H1 (cell line): ENCODE data around the gene DMWD. TPM values are rescaled to one million over a fixed set of nuclear protein-coding genes. Genes with fewer than 3 reads are reported as not detected.
A peak's percentile ranks its signal among the peaks of the same experiment; 100 is the strongest.

Source experiments
- CTCF ChIA-PET: fragments of 300-600 bp; sonication (Branson Sonifier 250); formaldehyde crosslinking; loops from one replicate; lab custom pipeline; 2021; ENCODE audit not compliant: partially characterized antibody; lab: Charles Lee
- POLR2A ChIA-PET: fragments of 300-600 bp; sonication (Branson Sonifier 250); formaldehyde crosslinking; loops from one replicate; lab custom pipeline; 2021; ENCODE audit warnings: inconsistent platforms; ENCODE audit not compliant: partially characterized antibody; lab: Charles Lee
- DNase-seq, 2 experiments: peaks; one replicate each; pipeline versions ENCODE4 v3.0.0 to v3.0.0-alpha.2; 2010 to 2022; ENCODE audit warnings: low spot score in 2 of 2, low read depth in 1 of 2, mixed read lengths in 1 of 2
- FAIRE-seq: peaks from 2 replicates; lab custom pipeline; 2011; peaks lifted over from hg19 to GRCh38; lab: Jason Lieb, UNC
- H2AFZ ChIP-seq: 2 replicates; pipeline ENCODE4 v1.8.1; 2012; ENCODE audit warnings: low read length, inconsistent platforms
- H2AK5ac ChIP-seq: 2 replicates; pipeline ENCODE4 v1.6.1; 2013; ENCODE audit warnings: low read depth, low read length
- H2BK120ac ChIP-seq: replicated peaks from 2 replicates; pipeline ENCODE3; 2013; ENCODE audit warnings: low read depth, low read length, inconsistent platforms
- H2BK12ac ChIP-seq: 2 replicates; pipeline ENCODE4 v1.6.1; 2013; ENCODE audit warnings: low read depth, low read length
- H2BK15ac ChIP-seq: 2 replicates; pipeline ENCODE4 v1.6.1; 2013; ENCODE audit warnings: low read length
- H2BK20ac ChIP-seq: 2 replicates; pipeline ENCODE4 v1.6.1; 2013; ENCODE audit warnings: low read length
- H2BK5ac ChIP-seq: 2 replicates; pipeline ENCODE4 v1.6.1; 2013; ENCODE audit warnings: low read depth, low read length
- H3K14ac ChIP-seq: 2 replicates; pipeline ENCODE4 v1.6.1; 2013; ENCODE audit warnings: inconsistent platforms; ENCODE audit not compliant: insufficient read length
- H3K18ac ChIP-seq: 2 replicates; pipeline ENCODE4 v1.6.1; 2013; ENCODE audit warnings: low read length; ENCODE audit errors: extremely low read depth
- H3K23ac ChIP-seq: 2 replicates; pipeline ENCODE4 v1.6.1; 2013; ENCODE audit warnings: inconsistent platforms; ENCODE audit not compliant: insufficient read length
- H3K23me2 ChIP-seq: 2 replicates; pipeline ENCODE4 v1.6.1; 2013; ENCODE audit warnings: low read depth, low read length
- H3K27ac ChIP-seq: 2 replicates; pipeline ENCODE4 v1.6.1; 2011; ENCODE audit warnings: low read depth, low read length, inconsistent platforms
- H3K27me3 ChIP-seq, 4 experiments: replicated peaks in 1 of 4; 1 replicate in 1 of 4; 2 replicates in 3 of 4; pipeline versions ENCODE4 v1.6.1 to v1.8.1; 2011 to 2013; ENCODE audit warnings: low read length in 3 of 4, mild to moderate bottlenecking in 3 of 4, inconsistent platforms in 2 of 4, mixed read lengths in 2 of 4, moderate library complexity in 1 of 4; ENCODE audit not compliant: control insufficient read depth in 3 of 4, insufficient read depth in 3 of 4; ENCODE audit errors: extremely low read depth in 1 of 4
- H3K36me3 ChIP-seq, 4 experiments: 2 replicates each; pipeline versions ENCODE4 v1.6.1 to v1.8.1; 2011 to 2013; ENCODE audit warnings: mild to moderate bottlenecking in 4 of 4, low read length in 3 of 4, moderate library complexity in 2 of 4, control low read depth in 1 of 4, inconsistent platforms in 1 of 4; ENCODE audit not compliant: insufficient read depth in 4 of 4, control insufficient read depth in 2 of 4
- H3K4ac ChIP-seq: replicated peaks from 2 replicates; pipeline ENCODE3; 2013; ENCODE audit warnings: low read length, low read depth, mixed read lengths, inconsistent platforms; ENCODE audit not compliant: insufficient read length
- H3K4me1 ChIP-seq, 4 experiments: replicated peaks in 1 of 4; 1 replicate in 1 of 4; 2 replicates in 3 of 4; pipeline versions ENCODE4 v1.6.1 to v1.8.1; 2011 to 2013; ENCODE audit warnings: low read length in 3 of 4, inconsistent platforms in 2 of 4, mixed read lengths in 1 of 4; ENCODE audit not compliant: insufficient read depth in 4 of 4, control insufficient read depth in 3 of 4
- H3K4me2 ChIP-seq, 2 experiments: 2 replicates each; pipeline versions ENCODE4 v1.6.1 to v1.8.1; 2011 to 2013; ENCODE audit warnings: low read depth in 2 of 2, low read length in 2 of 2, control low read depth in 1 of 2, inconsistent platforms in 1 of 2, mild to moderate bottlenecking in 1 of 2; ENCODE audit not compliant: insufficient read depth in 1 of 2
- H3K4me3 ChIP-seq, 4 experiments: fragments of 200-600, 300-600 bp in 1 of 4; sonication (generic), shearing (Covaris generic), sonication (Bioruptor Twin) in 1 of 4; 2 replicates each; pipeline versions ENCODE4 v1.5.1 to v1.8.1; 2011 to 2016; ENCODE audit warnings: low read length in 4 of 4, low read depth in 3 of 4, control low read depth in 2 of 4, inconsistent platforms in 2 of 4, mild to moderate bottlenecking in 2 of 4, mixed read lengths in 1 of 4, moderate library complexity in 1 of 4; ENCODE audit not compliant: insufficient read depth in 2 of 4; ENCODE audit errors: extremely low read depth in 1 of 4
- H3K56ac ChIP-seq: replicated peaks from 2 replicates; pipeline ENCODE3; 2013; ENCODE audit warnings: low read depth, mild to moderate bottlenecking, mixed read lengths, low read length, inconsistent platforms; ENCODE audit not compliant: insufficient read length
- H3K79me1 ChIP-seq: 2 replicates; pipeline ENCODE4 v1.6.1; 2013; ENCODE audit warnings: low read depth, low read length, control low read depth
- H3K79me2 ChIP-seq, 2 experiments: 2 replicates each; pipeline versions ENCODE4 v1.6.1 to v1.8.1; 2012 to 2013; ENCODE audit warnings: low read length in 2 of 2, mild to moderate bottlenecking in 2 of 2, inconsistent platforms in 1 of 2; ENCODE audit not compliant: insufficient read depth in 2 of 2, control insufficient read depth in 1 of 2
- H3K9ac ChIP-seq, 4 experiments: replicated peaks in 1 of 4; 1 replicate in 1 of 4; 2 replicates in 3 of 4; pipeline versions ENCODE4 v1.6.1 to v1.8.1; 2011 to 2013; ENCODE audit warnings: low read depth in 3 of 4, low read length in 3 of 4, control low read depth in 2 of 4, mild to moderate bottlenecking in 2 of 4, moderate library complexity in 2 of 4, inconsistent platforms in 1 of 4; ENCODE audit errors: extremely low read depth in 1 of 4
- H3K9me3 ChIP-seq, 2 experiments: 2 replicates each; pipeline versions ENCODE4 v1.6.1 to v1.8.1; 2012 to 2013; ENCODE audit warnings: mild to moderate bottlenecking in 2 of 2, moderate library complexity in 2 of 2, control low read depth in 1 of 2, inconsistent platforms in 1 of 2, low read depth in 1 of 2, low read length in 1 of 2, mixed read lengths in 1 of 2; ENCODE audit not compliant: insufficient read depth in 2 of 2
- H4K20me1 ChIP-seq, 2 experiments: replicated peaks in 1 of 2; 2 replicates each; pipeline versions ENCODE3 to v1.8.1; 2011 to 2013; ENCODE audit warnings: inconsistent platforms in 2 of 2, low read length in 2 of 2, mild to moderate bottlenecking in 1 of 2; ENCODE audit not compliant: insufficient read depth in 2 of 2, control insufficient read depth in 1 of 2
- H4K5ac ChIP-seq: 2 replicates; pipeline ENCODE4 v1.6.1; 2013; ENCODE audit warnings: low read length, low read depth, mixed read lengths, inconsistent platforms; ENCODE audit not compliant: insufficient read length
- H4K8ac ChIP-seq: 2 replicates; pipeline ENCODE4 v1.8.0; 2013; ENCODE audit warnings: mild to moderate bottlenecking, moderate library complexity, low read length, inconsistent platforms; ENCODE audit not compliant: insufficient read depth; ENCODE audit errors: extremely low read depth
- H4K91ac ChIP-seq: replicated peaks from 2 replicates; pipeline ENCODE3; 2013; ENCODE audit warnings: low read length, mixed read lengths, inconsistent platforms; ENCODE audit not compliant: insufficient read length
- PHF8 ChIP-seq: fragments of 200-600 bp; sonication (generic); conservative IDR thresholded peaks from 2 replicates; pipeline ENCODE4 v1.7.1; 2012; ENCODE audit warnings: low read depth, mild to moderate bottlenecking, inconsistent platforms, low read length, moderate library complexity
- SP1 ChIP-seq: IDR thresholded peaks from 2 replicates; pipeline ENCODE4 v1.6.1; 2011; ENCODE audit warnings: low read depth, low read length
- WGBS, 2 experiments: shearing (Covaris generic) in 1 of 2; methylation state at CpG; one replicate each; pipeline versions ENCODE4 v1.1.6 to v1.1.7; 2013 to 2015; ENCODE audit warnings: low lambda C conversion rate in 2 of 2, mixed read lengths in 2 of 2, inconsistent platforms in 1 of 2, low coverage in 1 of 2, missing lambda C conversion rate in 1 of 2; ENCODE audit not compliant: insufficient replicate concordance in 2 of 2, insufficient coverage in 1 of 2, insufficient read length in 1 of 2; ENCODE audit errors: extremely low coverage in 1 of 2, missing lambda C conversion rate in 1 of 2; 5-methylcytosine and 5-hydroxymethylcytosine counted together
- polyA plus RNA-seq, 7 experiments: library from polyadenylated mRNA; depleted of rRNA in 3 of 7; stranded (reverse) in 5 of 7; unstranded in 2 of 7; fragments of >200 nt in 5 of 7; fragments of 200-250 nt in 2 of 7; gene quantifications; 1 replicate in 5 of 7; 2 replicates in 1 of 7; 4 replicates in 1 of 7; pipeline versions ENCODE4 v1.2.1 to v1.2.3, GENCODE V29; 2011 to 2013; ENCODE audit warnings: missing spikeins in 2 of 7, mixed read lengths in 2 of 7
- total RNA-seq: library from RNA; stranded (reverse); fragmentation: NEBNext Ultra II Directional; extraction: Animal tissue kit (Norgen Biotek cat#: 25700); gene quantifications from 2 replicates; pipeline ENCODE4 v1.2.1, GENCODE V29; 2021
- TF ChIP-seq, protein P1 (sequence below): IDR thresholded peaks from 2 replicates; pipeline ENCODE4 v1.6.1; 2012; ENCODE audit warnings: inconsistent platforms

The DMWD gene
- total and polyA plus RNA-seq, 2 of the 8 experiments (the other 6 are each of a cell fraction or from before 2014, with no cell fraction given) = 13.6 to 41.0 TPM

DNA sequence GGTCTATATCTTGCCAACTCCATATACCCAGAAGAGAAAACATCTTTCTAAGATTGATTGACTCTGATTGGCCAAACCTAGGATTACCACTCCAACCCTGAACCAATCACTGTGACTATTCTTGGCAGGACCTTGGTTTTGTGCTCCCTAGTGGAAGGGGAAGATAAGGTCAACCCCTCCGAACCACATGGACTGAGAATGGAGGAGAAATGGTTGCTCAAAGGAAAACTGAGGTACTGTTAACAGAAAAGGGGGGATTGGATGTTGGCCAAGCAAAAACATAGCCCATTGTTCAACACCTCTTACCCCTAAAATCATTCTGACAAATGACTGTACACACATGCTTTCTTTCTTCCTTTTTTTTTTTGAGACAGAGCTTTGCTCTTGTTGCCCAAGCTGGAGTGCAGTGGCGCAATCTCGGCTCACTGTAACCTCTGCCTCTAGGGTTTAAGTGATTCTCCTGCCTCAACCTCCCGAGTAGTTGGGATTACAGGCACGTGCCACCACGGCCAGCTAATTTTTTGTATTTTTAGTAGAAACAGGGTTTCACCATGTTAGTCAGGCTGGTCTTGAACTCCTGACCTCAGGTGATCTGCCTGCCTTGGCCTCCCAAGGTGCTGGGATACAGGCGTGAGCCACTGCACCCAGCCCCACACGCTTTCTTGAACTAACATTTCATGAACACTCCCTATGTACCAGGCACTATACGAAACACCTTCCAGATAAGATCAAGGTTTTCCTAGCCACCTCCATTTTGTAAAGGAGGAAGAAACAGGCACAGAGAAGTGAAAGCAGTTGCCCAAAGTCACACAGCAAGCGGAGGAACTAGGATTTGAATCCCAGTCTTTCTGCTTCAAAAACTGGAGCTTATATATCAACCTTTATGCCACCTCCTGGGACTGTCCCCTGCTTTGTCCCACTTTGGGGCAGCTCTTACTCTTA, 52.9 kb downstream of the DMWD start:
- Histone ChIP-seq H3K4ac (no peak overlapping the region), H2AK5ac (no peak overlapping the region), H4K5ac (no peak overlapping the region), H2BK20ac (no peak overlapping the region), H2BK120ac (no peak overlapping the region), H3K27me3 (no peaks in the 10 kb centered on the region; a peak in 1 of 7 replicates), H3K14ac (no peak overlapping the region), H2AFZ (peak overlapping the region; percentile 84), H3K4me1 (no peaks in the 10 kb centered on the region), H3K23ac (no peak overlapping the region), H3K23me2 (no peaks in the 10 kb centered on the region), H4K20me1 (no peaks in the 10 kb centered on the region), H3K36me3 (no peaks in the 10 kb centered on the region), H3K56ac (no peak overlapping the region), H3K79me1 (no peaks in the 10 kb centered on the region), H3K4me3 (no peak overlapping the region), H3K79me2 (no peaks in the 10 kb centered on the region), H2BK12ac (0 out of 2 replicates have a peak overlapping the region, but pooled peaks have one; percentile 21), H4K91ac (no peak overlapping the region), H2BK5ac (no peak overlapping the region), H4K8ac (no peak overlapping the region), H3K18ac (no peak overlapping the region), H3K9me3 (no peaks in the 10 kb centered on the region), H3K9ac (no peak overlapping the region), H2BK15ac (no peak overlapping the region; the same call in 1 of the 2 replicates), H3K27ac (no peak overlapping the region), H3K4me2 (no peak overlapping the region)
- ChIA-PET POLR2A (interaction anchor here (0.8 to 1.8 kb wide), 3 partner anchors 10 to 29 kb away, joined by 3 to 5 read pairs (median 4); partner anchors contain the start of gene SIX5), CTCF (interaction anchor here (0.9 to 1.6 kb wide), 2 partner anchors 14 to 35 kb away, joined by 4 to 7 read pairs; no protein-coding TSS in a partner anchor)
- TF ChIP-seq, protein P1, sequence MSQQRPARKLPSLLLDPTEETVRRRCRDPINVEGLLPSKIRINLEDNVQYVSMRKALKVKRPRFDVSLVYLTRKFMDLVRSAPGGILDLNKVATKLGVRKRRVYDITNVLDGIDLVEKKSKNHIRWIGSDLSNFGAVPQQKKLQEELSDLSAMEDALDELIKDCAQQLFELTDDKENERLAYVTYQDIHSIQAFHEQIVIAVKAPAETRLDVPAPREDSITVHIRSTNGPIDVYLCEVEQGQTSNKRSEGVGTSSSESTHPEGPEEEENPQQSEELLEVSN = 0 out of 2 replicates have a peak, but pooled peaks have one; percentile 12
- TF ChIP-seq SP1 = peak; percentile 59; the same call in 1 of the 2 replicates
- TF ChIP-seq PHF8 = no peak
- DNase-seq (no peak), FAIRE-seq (peak; percentile 55)
- WGBS, 2 experiments = 90% methylated on average over 10 of the region's 10 CpGs; no CpG with 5 or more reads in 1 of the 2 experiments
